SKM-1 (cell line): Measurements from ENCODE around the gene INPP4B.
"Not testable (repeated sequence)": the region's sequence is repeated elsewhere in the genome, so short reads cannot be mapped to it uniquely, and the experiment has no call there.

ENCODE experiments used
- DNase-seq: peaks from one replicate; lab custom pipeline; 2025; ENCODE audit not compliant: unreplicated experiment; lab: John Stamatoyannopoulos, UW

Gene INPP4B

DNA sequence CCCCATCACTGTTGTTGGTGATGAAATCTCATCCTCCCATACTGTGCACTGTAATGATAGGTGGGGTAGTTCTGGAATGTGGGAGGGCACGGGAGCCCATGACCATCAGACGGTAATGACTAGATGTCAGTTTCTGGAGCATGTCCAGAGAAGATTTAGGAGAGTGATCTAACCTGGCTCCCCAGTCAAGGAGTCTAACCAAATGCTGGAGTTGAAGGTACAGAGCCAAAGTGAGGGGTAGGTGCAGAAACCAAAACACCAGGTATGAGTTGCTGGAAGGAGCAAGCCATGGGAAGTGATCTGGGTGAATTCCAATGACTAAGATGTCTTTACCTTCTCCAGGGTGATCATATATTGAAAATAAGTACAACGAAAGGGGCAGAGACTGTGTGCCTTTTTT, 296.9 kb downstream of the INPP4B start:
- DNase-seq = no peak

DNA sequence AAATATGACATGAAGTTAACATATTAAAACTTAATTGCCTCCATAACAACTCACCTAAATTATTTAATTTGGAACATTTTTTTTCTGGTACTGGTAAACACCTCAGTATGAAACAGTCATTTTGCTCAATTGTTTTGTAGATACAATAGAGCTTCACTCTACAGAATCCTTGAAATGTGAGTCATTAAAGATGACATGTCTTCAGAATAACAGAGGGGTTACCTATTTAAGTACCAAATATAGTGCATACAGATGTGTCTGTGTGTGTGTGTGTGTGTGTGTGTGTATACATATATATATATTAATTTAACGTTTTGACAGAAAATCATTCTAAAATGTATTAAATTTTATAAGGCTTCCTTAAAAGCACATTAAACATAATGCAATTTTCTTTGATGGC, 297.6 kb downstream of the INPP4B start:
- DNase-seq = no peak

DNA sequence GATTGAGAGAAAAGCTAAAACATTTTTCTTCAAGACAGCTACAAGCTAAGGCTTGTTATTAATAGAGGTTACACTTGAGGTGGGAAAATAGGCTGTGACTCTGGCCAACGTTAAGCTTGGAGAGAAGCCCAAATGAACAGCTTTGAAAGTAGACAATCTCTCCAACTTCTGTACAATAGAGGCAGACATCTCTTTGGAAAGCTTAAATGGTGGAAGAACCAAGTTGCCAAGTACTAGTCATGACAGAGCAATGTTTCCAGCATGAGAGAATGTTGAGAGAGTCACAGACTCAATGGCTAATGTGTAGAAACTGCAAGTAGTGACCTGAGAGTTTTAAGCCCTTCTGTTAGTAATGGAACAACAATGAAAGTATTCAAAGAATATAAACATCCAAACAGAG, 298.1 kb downstream of the INPP4B start:
- no peak for DNase-seq

DNA sequence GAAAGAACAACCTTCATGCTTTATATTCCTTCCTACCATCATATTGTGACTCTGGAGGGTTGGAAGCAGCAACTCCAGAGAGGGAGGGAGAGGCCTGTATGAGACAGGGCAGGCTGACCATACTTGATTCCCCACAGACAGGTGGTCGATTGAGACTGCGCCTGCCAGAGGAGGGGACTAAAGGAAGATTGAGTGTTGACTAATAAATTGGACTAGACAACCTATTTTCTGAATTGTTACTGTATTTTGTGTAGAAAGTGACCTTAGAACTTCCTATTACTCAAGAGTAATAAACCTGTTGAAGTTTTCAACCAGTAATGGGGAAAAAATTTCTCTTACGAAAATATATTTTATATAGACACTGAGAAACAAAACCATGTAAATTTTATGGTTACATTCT, 301.5 kb downstream of the INPP4B start:
- no peak for DNase-seq

DNA sequence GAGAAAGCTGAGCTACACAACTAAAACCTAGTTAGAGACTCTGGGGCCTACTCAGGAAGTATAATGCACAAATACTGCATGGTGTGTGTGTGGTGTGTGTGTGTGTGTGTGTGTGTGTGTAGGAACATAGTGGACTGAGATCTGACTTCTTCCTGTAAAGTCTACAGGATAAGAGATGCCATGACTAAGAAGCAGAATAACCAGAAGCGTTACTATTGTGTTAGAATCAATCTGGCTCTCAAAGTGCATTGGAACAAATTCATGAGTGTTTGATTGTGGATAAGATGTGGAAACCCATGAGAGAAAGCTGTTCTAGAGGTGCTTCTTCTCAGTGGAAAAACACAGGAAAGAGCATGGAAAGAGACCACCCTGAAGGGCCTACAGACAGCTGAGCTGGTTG, 302.1 kb downstream of the INPP4B start:
- no peak for DNase-seq

DNA sequence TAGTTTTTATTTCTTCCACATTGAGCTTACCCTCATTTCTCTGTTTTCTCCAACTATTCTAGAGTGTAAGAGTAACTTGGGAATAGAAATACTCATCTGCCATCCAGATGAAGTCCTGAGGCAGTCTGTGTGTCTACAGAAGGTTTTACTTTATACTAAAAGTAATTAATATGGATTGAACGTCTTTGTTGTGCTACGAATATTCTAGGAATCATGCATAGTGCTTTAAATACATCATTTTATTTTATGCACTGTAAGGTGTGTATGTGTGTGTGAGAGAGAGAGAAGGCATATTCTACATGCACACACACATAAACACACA, 305.7 kb downstream of the INPP4B start:
- no peak for DNase-seq

DNA sequence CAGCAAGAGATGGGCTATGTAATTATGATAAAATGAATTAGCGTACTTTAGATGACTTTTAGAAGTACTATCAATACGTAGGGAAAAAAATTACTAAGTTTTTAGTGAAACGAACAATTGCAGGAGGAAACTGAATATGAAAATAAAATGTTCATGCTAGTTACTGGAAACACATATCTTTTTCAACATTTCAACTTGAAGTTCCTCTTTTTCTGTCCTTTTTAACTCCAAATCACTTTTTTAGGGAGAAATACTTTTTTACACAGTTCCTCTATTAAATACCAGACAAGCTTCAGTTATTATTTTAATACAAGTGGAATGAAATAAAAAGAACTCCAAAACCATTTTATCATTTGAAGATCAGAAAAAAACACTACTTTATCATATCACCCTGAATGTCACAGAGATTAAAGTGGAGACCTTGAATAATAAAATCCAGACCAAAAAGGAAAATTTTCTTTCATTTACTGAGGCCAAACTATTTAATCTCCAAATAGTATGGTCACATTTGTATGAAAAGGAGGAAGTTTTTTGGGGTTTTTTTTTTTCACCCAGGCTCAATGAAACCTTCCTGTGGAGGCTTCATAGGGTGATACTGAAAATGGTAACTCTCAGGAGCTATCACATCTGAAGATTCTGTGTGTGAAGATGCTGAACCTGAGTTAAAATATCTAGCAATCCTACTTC, 306.2 kb downstream of the INPP4B start:
- no peak for DNase-seq

DNA sequence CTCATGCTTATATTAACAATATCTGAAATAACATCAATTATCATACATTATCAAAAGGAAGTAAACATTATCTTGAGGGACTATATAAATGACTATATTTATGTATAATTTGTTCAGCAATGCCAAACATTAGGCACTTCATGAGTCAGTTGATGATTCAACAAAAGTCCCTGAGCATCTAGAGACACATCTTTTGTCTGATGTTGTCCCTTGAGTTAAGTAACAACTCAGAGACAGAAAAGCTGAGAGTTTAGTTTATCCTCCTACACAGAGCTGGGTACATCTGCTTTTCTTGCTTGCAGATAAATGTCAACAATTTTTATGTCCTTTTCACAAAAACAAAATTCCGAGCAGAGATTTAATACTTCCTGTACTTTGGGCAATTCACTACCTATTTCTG, 311.1 kb downstream of the INPP4B start:
- no peak for DNase-seq

DNA sequence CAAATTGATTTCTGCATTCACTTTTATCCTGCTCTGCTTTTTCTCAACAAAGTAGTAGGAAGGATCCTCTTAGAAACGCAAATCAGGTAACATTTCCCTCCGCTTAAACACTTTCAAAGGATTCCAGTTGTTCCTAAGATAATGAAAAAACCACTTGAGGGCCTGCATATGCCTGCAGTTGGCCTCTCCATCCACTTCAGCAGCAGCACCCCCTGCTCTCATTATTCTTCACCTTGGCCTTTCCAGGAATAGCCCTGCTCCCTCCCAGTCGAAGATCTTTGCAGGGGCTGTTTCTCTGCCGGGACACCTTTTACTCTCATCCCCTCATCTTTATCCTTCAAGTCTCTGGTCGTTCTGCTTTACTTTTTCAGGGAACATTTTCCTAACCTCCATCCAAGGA, 314.0 kb downstream of the INPP4B start:
- no peak for DNase-seq

DNA sequence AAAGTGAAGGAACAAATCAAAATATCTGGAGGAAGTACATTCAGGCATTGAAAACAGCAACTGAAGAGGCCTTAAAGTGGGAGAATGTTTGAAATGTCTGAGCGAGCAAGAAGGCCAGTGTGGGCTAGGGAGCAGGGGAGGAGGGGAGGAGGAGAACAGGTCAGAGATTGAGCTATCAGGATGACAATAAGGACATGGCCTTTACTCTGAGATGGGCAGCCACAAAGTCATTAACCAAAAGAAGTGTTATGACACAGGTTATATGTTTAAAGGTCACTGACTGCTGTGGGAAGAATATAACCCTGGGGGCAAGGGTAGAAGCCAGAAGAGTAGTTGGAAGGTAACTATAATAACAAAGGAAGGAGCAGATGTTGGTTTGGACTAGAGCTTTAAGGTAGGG, 315.4 kb downstream of the INPP4B start:
- DNase-seq = no peak

DNA sequence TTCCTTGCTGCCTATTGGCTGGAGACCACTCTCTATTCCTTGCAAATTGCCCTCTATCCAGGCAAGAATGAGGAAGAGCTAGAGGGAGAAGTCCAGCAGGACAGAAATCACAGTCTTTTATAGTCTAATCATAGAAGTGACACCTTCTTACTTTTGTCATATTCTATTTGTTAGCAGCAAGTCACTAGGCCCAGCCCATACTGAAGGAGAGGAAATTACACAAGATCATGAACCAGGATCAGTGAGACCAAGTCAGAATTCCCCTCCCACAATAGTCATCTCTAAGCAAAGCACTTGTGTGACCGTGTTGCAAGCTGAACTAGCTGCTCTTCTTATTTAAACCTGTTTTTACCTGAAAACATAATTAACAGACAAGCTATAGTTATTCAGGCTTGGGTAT, 317.7 kb downstream of the INPP4B start:
- no peak for DNase-seq

DNA sequence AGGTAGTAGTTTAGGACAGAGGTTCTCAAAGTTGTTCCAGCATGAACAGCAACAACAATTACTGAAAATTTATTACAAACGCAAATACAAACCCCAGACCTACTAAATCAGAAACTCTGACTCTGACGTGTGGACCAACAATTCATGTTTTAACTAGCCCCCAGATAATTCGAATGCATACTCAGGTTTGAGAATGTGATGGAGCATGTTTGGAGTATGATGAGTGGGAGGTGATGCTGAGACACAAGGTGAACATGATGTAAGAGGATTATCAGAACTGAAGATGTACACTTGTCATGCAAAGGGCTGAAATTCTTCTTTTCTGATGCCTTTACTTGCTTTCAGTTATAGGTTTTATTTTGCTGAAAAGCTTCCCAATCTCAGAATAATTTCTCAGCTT, 323.0 kb downstream of the INPP4B start:
- DNase-seq = no peak

DNA sequence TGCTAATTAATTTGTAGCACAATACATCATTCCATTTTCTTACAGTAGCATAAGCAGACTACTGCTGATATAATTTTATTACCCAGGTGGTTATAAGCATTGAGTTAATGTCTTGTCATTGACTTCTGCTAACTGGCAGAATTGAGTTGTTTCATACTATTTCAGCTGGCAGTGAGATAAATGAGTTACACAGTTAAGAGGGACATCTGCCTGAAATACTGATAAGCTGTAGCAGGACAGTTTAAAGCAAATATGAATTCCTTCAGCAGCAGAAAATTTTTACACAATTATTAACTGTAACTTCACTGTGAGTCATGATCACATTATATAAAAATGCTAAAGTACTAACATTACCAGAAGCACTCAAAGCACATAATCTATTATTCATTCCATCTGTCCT, 326.8 kb downstream of the INPP4B start:
- no peak for DNase-seq

DNA sequence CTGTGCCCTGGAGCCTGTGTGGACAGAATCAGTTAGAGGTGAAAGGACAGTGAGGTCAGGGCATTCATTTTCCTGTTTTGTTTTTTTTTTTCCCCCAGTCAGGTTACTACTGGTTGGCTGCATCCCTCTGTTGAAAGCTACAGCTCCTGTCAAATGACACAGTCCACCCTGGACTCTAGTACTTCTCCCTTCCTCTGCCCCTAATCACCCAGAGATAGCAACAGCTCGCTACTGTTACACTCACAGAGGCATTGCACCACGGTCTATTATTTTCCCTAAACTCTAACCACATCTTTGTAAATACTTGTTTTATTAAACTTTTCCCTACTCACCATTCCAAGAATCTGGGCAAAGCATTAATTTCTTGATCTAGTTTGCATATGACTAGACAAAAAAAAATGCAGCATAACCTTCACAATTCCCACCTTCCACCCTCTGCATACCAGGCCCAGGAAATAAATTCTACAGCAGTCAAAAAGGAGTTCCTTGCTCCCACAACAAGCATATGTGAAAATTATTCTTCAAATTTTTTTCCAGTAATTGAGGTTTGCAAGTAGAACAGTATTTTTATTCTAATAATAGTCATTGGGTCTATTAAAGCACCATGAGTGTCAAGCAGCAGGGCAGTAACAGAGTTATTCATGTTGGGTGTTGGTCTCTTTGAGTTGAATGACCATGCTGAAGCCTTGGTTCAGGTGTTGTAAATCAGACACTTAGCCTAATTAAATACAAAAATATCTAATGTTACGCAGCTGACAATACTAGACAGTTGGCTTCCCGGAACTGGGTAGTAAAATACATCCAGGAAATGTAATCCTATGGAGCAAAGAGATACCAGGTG, 329.2 kb downstream of the INPP4B start:
- no peak for DNase-seq

DNA sequence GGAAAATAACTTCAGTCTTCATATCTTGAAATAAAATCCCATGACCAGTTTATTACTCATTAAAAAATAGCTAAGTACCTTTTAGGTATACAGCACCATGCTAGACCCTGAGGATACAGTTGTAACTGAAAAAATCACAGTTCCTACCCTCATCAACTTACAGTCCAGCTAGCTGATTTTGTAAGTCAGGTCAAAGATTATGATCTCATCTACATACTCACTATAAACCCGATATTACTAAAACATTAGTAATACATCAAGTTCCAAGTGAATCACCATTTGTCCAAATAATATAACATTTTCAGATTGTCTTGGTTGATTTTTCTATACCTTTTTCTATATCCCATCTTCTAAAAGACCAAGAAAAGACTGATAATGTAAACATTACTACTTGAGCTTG, 333.9 kb downstream of the INPP4B start:
- DNase-seq = no peak

DNA sequence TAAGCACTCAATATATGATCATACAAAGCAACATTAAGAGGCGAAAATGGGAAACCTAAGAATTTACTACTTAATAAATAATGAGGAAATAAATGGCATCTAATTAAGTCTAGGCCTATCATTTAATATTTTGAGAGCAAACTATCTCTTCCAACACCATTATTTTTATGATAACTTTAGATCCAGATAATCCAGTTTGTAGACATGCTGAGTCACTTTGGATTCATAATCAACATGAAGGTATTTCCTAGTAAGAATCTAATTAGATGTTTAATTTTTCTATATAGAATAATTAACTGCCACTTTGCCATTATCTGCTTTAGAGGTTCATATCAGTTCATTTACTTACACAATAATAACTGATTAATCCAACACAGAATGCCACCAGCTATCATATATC, 336.2 kb downstream of the INPP4B start:
- DNase-seq = no peak

DNA sequence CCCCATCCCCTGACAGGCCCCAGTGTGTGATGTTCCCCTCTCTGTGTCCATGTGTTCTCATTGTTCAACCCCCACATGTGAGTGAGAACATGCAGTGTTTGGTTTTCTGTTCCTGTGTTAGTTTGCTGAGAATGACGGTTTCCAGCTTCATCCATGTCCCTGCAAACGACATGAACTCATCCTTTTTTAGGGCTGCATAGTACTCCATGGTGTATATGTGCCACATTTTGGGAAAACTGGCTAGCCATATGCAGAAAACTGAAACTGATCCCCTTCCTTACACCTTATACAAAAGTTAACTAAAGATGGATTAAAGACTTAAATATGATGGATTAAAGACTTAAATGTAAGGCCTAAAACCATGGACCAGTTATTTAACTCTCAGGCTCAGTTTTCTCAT, 336.7 kb downstream of the INPP4B start:
- not testable (repeated sequence) for DNase-seq

DNA sequence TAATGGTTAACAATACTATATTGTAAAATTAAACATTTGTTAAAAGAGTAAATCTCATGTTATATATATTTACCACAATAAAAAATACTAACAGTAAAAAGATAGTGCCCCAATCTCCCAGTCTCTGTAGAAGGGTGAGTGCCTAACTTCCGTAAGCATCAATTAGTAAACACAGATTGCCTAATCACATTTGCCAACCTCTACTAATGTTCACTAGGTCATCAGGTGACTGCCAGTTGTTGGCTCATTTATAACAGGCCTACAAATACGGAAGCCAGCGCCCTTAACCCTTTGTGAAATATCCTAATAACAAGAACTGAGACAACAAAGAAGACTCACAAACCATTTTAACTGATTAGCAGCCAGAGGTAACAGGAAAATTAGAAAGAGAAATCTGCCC, 345.1 kb downstream of the INPP4B start:
- no peak for DNase-seq

DNA sequence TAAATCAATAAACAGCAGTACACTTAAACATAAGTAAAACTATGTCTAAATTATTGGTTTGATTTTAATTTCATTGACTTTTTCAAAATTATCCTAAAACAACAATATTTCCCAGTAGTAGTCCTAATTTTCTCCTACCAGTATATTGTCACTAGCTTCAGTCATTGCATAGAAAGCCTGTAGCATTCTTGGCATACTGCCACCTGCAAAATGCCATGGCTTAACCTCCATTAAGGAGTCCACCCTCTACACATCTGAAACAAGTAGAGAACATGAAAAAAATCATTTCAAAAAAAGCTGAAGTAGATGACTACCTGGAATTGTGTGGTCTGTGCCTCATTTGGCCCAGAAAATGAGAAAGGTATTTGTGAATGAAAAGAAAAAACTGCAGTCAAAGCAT, 348.5 kb downstream of the INPP4B start:
- DNase-seq = no peak

DNA sequence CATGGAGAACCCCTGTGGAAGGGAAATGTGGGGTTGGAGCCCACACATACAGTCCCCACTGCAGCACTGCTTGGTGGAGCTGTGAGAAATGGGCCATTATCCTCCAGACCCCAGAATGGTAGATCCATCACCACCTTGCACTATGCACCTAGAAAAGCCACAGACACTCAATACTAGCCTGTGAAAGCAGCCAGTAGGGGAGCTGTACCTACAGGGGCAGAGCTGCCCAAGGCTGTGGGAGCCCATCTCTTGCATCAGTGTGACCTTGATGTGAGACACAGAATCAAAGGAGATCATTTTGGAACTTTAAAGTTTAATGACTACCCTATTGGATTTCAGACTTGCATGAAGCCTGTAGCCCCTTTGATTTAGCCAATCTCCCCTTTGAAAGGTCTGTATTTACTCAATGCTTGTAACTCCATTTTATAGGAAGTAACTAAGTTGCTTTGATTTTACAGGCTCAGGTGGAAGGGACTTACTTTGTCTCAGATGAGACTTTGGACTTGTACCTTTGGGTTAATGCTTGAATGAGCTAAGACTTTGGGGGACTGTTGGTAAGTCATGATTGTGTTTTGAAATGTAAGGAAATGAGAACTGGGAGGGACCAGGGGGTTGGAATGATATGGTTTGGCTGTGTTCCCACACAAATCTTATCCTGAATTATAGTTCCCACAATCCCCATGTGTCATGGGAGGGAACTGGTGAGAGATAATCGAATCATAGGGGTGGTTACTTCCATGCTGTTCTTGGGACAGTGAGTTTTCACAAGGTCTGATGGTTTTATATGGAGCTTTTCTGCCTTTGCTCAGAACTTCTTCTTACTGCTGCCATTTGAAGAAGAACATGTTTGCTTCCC, 352.6 kb downstream of the INPP4B start:
- DNase-seq = no peak

DNA sequence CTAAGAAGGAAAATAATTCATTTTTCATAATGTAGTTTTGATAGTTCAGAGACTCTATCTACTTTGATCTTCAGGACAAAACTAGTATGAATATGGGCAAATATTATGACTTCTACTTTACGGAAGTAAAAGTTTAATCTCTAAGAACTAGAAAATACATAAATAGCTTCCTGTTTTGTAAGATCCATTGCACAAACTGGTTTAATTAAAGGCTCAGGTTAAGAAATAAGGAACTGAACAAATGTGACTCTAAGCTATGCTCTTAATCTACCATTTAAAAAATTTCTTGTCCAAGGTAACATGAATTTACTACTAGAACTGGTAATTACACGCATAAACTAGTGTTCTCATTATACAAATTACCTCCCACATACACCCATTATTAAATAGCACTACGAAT, 360.6 kb downstream of the INPP4B start:
- DNase-seq = peak; percentile 50

DNA sequence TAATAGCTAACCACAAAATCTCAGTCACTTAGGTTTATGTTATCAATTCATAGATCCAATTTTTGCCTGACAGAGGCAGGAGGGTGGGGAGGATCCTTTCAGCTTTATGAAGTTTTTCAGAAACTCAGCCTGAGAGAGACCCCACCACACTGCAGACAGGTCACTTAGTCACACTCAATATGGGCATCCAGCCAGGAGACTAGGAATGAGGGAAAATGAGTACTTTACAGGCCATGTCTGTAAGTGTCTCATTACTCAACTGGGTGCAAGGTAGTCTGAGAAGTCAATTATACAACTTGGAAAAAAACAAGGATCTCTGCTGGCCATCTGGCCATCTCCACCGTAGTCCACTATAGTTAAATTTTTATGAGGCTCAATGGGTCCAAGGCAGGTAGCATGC, 365.9 kb downstream of the INPP4B start:
- no peak for DNase-seq
